Choroid plexus epithelial cell (primary cell): Measurements from ENCODE around the gene STMND1.
"Not testable (repeated sequence)": the region's sequence is repeated elsewhere in the genome, so short reads cannot be mapped to it uniquely, and the experiment has no call there.

Experiments used
- DNase-seq: peaks from one replicate; pipeline ENCODE4 v3.0.0-alpha.2; 2010; ENCODE audit warnings: low read depth
- H3K4me3 ChIP-seq: 2 replicates; pipeline ENCODE4 v1.5.1; 2011; ENCODE audit warnings: low read depth, mild to moderate bottlenecking, control low read depth, low read length, moderate library complexity
- TF ChIP-seq, protein P1 (sequence below): conservative IDR thresholded peaks from 2 replicates; pipeline ENCODE4 v1.5.1; 2011; ENCODE audit warnings: low read depth, mild to moderate bottlenecking, control low read depth, inconsistent platforms, low read length, moderate library complexity

The STMND1 gene

GRCh38 chr6:17062871-17063440, 38.9 kb upstream of the STMND1 start:
- H3K4me3 ChIP-seq: no peak overlapping the region
- TF ChIP-seq, protein P1, sequence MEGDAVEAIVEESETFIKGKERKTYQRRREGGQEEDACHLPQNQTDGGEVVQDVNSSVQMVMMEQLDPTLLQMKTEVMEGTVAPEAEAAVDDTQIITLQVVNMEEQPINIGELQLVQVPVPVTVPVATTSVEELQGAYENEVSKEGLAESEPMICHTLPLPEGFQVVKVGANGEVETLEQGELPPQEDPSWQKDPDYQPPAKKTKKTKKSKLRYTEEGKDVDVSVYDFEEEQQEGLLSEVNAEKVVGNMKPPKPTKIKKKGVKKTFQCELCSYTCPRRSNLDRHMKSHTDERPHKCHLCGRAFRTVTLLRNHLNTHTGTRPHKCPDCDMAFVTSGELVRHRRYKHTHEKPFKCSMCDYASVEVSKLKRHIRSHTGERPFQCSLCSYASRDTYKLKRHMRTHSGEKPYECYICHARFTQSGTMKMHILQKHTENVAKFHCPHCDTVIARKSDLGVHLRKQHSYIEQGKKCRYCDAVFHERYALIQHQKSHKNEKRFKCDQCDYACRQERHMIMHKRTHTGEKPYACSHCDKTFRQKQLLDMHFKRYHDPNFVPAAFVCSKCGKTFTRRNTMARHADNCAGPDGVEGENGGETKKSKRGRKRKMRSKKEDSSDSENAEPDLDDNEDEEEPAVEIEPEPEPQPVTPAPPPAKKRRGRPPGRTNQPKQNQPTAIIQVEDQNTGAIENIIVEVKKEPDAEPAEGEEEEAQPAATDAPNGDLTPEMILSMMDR: no peak
- DNase-seq: no peak

DNA sequence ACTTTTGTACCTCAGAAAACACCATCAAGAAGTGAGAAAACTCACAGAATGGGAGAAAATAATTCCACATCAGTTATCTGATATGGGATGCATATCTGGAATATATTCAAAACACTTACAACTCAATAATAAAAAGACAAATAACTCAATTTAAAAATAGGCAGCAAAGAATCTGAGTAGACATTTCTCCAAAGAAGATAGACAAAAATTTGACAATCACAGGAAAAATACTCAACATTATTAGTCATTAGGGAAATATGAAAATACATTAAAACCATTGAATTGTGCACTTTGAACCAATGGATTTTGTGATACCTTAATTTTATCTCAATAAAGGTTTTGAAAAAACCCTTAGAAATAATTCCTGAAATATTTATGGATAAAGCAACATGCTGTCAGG, 36.9 kb upstream of the STMND1 start:
- DNase-seq: no peak
- TF ChIP-seq, protein P1: no peak
- H3K4me3 ChIP-seq: no peak overlapping the region

GRCh38 chr6:17066610-17067009, 35.2 kb upstream of the STMND1 start:
- DNase-seq: no peak
- TF ChIP-seq, protein P1: no peak
- H3K4me3 ChIP-seq: no peak overlapping the region

DNA sequence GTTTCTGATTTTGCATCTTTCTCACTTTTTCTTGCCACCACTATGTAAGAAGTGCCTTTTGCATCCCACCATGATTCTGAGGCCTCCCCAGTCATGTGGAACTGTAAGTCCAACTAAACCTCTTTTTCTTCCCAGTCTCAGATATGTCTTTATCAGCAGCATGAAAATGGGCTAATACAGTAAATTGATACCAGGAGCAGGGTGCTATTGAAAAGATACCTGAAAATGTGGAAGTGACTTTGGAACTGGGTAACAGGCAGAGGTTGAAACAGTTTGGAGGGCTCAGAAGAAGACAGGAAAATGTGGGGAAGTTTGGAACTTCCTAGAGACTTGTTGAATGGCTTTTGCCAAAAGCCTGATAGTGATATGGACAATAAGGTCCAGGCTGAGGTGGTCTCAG, 32.9 kb upstream of the STMND1 start:
- DNase-seq, H3K4me3 ChIP-seq: not testable (repeated sequence)

- H3K4me3 ChIP-seq, DNase-seq: not testable (repeated sequence)
These were observed 31.4 kb upstream of the STMND1 start for GRCh38 chr6:17070400-17070799.

GRCh38 chr6:17073596-17073995, 28.3 kb upstream of the STMND1 start:
- not testable (repeated sequence) for H3K4me3 ChIP-seq, DNase-seq

DNA sequence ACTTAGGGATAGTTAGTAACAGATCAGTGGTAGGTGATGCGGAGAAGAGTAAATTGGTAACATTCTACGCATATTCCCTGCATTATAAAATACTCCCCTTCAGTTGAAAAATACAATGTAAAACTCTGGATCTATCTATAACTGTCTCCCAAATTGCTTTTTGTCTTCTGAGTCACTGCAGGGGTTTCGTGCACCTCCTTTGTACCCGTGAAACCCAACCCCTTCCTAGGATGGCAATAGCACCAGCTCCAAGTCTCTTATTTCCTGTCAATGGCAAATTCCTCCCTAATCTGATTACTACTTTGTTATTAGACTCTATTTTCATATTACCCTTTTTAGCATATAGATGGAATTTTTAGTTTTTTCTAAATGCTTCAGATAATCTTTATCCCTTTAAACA, 20.6 kb upstream of the STMND1 start:
- TF ChIP-seq, protein P1: no peak

GRCh38 chr6:17081860-17082508, 19.9 kb upstream of the STMND1 start:
- no peak overlapping the region for H3K4me3 ChIP-seq
- TF ChIP-seq, protein P1: no peak

More for the DNA sequence above, 20.6 kb upstream of the STMND1 start:
- DNase-seq: no peak
- H3K4me3 ChIP-seq: no peak overlapping the region

More at GRCh38 chr6:17081860-17082508, 19.9 kb upstream of the STMND1 start:
- DNase-seq: no peak
